GM21381 (cell line): ENCODE data around the gene IQCM.

ENCODE experiments used
- ATAC-seq: cut with Tn5 transposase; IDR thresholded peaks from one replicate; pipeline ENCODE4 v1.9.1; 2021; ENCODE audit warnings: mild to moderate bottlenecking, moderate library complexity; ENCODE audit not compliant: unreplicated experiment

IQCM gene

GRCh38 chr4:149322203-149322602, 493.4 kb downstream of the IQCM start:
- no peak for ATAC-seq

DNA sequence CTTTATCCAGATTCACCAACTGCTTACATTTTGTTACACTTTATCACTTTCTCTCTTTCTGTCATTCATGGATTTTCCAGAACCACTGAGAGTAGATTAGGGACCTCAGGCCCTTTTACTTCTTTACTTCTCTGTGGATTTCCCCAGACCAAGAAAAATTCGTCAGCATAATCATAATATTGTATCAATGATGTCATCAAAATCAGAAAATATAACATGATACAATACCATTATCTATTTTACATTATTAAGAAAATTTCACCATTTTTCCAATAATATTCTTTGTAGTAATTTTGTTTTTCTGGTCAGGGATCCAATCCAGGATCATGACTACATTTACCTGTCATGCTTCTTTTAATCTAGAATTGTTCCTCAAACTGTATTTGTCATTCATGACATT, 494.2 kb downstream of the IQCM start:
- ATAC-seq: no peak

- no peak for ATAC-seq
Measured at GRCh38 chr4:149311076-149311475, 504.6 kb downstream of the IQCM start.

DNA sequence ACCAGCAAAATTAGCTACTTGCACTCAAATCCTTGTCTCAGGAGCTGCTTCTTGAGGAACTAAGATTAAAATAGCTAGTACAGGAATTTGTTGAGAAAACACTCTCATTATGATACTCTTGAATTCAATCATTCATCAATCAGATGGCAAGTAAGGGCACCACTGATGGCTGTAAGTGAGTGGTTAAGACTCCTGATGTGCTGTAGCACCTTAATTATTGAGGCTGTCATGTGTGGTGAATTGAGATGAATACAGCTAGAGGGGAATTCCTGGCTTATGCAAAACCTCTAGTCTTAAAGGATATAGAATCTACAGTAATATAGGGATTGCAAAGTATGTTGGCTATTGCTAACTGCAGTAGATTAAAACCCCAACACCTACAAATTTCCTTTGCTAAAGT, 509.1 kb downstream of the IQCM start:
- no peak for ATAC-seq
